Astrocyte of the spinal cord (primary cell): ENCODE measurements around the gene TNNC2.

Source experiments
- DNase-seq: peaks from one replicate; pipeline ENCODE4 v3.0.0; 2011; ENCODE audit warnings: low read depth, low spot score
- H3K4me3 ChIP-seq: 2 replicates; pipeline ENCODE4 v1.5.1; 2011; ENCODE audit warnings: low read depth, mild to moderate bottlenecking, low read length, moderate library complexity
- in situ Hi-C: cut with HindIII; loops from 2 replicates; pipeline ENCODE4 v1.10.0; 2017; ENCODE audit warnings: low sequenced_read_pairs
- TF ChIP-seq, protein P1 (sequence below): IDR thresholded peaks from 2 replicates; pipeline ENCODE4 v1.5.1; 2012; ENCODE audit warnings: low read depth, mild to moderate bottlenecking, low read length, inconsistent platforms

Gene TNNC2

DNA sequence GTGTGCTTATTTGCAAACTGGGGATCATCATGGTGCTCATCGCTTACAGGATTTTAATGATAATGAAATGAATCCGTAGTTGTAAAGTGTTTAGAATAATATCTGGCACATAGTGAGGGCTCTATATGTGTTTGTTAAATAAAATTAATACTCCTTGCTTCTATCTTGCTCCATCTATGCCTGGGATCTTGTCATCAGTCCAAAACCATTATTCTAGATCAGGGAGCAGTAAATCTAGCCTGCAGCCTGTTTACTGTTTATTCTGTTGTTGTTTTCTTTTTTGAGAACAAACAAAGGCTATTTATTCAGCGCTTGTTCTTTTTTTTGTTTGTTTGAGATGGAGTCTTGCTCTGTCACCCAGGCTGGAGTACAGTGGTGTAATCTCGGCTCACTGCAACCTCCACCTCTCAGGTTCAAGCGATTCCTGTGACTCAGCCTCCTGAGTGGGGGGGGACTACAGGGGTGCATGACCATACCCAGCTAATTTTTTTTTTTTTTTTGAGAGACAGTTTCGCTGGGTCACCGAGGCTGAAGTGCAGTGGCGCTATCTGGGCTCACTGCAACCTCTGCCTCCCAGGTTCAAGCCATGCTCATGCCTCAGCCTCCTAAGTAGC, 22.0 kb upstream of the TNNC2 start:
- no peak for DNase-seq
- in situ Hi-C loops: no loop called here
- TF ChIP-seq, protein P1, sequence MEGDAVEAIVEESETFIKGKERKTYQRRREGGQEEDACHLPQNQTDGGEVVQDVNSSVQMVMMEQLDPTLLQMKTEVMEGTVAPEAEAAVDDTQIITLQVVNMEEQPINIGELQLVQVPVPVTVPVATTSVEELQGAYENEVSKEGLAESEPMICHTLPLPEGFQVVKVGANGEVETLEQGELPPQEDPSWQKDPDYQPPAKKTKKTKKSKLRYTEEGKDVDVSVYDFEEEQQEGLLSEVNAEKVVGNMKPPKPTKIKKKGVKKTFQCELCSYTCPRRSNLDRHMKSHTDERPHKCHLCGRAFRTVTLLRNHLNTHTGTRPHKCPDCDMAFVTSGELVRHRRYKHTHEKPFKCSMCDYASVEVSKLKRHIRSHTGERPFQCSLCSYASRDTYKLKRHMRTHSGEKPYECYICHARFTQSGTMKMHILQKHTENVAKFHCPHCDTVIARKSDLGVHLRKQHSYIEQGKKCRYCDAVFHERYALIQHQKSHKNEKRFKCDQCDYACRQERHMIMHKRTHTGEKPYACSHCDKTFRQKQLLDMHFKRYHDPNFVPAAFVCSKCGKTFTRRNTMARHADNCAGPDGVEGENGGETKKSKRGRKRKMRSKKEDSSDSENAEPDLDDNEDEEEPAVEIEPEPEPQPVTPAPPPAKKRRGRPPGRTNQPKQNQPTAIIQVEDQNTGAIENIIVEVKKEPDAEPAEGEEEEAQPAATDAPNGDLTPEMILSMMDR: no peak

DNA sequence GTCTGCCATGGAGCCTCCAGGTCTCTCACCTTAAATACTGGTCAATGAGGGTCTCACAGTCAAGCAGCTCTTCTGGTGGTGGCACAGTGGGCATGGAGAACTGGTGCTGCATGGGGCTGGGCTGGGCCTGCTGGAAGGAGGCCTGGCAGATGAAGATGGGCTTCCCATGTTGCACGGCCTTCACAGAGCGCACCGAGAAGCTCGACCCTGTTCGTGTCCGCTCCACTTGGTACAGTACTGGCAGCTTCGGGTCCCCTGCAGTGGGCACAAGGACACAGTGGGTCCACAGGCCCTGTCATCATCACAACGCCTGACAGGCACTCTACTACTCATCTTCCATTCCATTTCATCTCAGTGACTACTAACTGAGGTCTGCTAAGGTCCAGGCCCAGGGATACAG, 21.3 kb upstream of the TNNC2 start:
- H3K4me3 ChIP-seq: no peak overlapping the region
- DNase-seq: no peak
- in situ Hi-C loops: no loop called here
- TF ChIP-seq, protein P1: no peak

More for the DNA sequence above, 22.0 kb upstream of the TNNC2 start:
- no peak overlapping the region for H3K4me3 ChIP-seq

DNA sequence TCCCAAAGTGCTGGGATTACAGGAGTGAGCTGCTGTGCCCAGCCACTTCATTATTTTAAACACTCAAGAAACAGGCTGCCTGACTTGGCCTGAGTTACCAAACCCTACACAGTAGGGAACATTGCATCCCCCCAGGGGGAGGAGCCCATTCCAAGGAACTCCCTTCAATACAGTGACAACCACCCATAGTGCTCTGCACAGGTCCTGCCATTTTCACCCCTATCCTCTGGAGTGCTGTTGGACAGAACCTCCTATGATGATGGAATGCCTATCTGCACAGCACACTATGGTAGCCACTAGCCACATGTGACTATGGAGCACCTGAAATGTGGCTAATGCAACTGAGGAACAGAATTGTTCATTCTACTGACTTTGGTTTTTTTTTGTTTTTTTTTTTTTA, 18.3 kb upstream of the TNNC2 start:
- H3K4me3 ChIP-seq: no peak overlapping the region
- in situ Hi-C loops: no loop called here
- TF ChIP-seq, protein P1: no peak
- DNase-seq: no peak

DNA sequence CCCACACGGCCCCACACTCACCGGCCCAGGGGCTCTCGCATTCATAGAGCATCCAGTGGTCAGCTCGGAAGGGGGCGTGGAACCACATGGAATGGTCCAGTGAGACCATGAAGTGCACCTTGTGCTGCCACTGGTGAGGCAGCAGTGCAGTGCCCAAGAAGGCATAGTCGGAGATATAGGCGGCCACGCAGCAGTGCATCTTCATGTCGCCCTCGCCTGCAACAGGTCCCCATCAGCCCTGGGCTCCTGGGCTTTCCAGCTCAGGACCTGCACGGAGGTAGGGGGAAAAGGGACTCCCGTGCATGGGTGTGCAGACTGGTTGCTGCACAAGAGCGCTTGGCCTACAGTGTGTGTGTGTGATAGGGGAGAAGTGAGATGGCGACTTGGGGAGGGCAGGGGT, 16.4 kb upstream of the TNNC2 start:
- DNase-seq: no peak
- in situ Hi-C loops: no loop called here
- no peak overlapping the region for H3K4me3 ChIP-seq
- TF ChIP-seq, protein P1: no peak

DNA sequence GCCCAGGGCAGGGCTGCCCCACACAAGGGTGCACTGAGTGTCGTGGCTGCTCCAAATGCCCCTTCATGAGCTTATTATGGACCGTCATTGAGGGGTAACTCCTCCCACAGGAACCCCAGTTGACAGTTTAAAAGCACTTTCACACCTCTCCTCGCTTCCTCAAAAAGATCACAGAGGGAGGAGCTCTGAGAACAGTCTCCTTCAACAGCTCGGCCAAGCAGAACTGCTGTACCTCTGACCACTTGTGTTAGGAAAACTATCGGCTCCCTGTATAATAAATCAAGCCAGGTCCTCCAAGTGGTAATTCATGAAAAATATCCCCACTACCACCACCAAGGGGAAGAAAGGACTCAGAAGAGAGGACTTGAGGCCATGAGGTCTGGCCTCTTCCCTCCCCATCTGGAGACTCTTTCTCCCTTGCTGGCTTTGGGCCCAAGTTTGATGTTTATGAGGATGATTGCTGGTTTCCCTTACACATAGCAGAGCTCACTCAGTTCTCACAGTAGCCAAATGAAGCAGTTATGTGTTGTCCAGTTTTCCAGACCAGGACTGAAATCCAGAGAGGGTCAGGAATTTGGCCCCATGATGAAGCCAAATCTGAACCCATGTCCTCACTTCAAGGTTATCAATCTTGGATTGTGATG, 15.2 kb upstream of the TNNC2 start:
- in situ Hi-C loops: no loop called here
- H3K4me3 ChIP-seq: no peak overlapping the region
- no peak for DNase-seq
- TF ChIP-seq, protein P1: no peak

DNA sequence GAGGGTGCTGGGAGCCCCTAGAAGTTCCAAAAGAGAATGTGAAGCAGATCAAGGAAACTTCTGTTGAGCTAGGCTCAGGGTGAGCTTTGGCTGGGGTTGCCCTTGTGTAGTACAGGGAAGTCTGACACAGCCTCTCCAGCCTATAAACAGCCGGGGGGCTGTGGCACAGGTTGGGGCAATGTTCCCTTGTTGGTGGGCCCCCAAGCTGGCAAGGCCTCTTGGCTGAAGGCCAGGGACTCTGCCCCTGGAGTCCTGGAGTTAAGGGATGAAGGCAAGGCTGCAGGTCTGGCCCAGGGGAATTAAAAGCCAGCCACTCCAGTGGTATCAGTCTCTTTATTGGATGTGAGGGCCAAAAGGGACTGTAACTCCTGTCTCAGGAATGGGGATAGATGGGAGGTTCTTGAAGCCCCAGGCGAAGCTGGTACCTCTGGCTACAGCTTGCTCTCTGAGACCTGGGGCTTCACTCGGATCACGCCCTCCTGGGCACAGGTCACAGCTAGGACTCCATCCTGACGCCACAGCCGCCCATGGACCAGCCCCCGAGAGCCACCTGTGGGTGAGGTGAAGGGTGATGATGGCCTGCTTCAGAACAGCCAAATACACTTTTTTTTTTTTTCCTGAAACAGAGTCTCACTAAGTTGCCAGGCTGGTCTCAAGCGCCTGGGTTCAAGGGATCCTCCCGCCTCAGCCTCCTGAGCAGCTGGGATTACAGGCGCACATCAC, 14.5 kb upstream of the TNNC2 start:
- no peak for DNase-seq
- no peak overlapping the region for H3K4me3 ChIP-seq
- TF ChIP-seq, protein P1: no peak
- in situ Hi-C loops: no loop called here
